ENCODE measurements around the gene UBTD2.

The UBTD2 gene

DNA sequence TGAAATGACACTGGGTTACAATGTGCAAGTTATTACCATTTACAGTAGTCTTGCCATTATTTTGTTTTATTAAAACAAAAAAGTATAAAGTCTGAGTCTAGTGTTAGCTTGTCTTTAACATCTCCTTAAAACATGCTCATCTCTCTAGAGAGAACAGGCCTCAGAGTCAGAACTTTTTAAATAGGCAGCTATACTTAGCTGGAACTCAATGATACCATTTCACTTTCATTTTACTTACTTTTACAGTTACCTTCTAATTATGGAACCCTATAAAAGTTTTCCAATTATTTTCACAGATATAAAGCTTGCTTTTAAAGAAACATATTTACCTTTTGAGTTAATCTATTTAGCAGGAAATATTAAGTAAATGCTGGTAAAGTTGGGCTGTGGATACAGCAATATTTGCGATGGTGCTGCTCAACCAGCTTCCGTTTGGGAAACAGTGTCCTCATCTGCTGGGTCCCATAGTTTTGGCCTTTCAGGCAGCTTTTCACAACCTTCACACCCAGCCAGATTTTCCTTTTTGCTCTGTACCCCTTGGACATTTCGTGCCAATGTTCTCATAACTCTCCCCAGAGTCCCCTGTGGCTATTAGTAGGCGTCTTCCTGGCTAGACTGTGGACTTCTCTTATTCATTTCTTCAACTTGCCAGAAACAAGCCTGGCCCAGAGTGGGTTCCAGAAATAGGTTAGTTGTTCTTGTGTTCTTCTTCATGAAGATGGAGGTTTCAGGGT lies 36.3 kb upstream of the UBTD2 start:
- Histone ChIP-seq H3K36me3 (replicated peaks) (no peaks in the 10 kb centered on the region), H3K27me3 (replicated peaks) (no peaks in the 10 kb centered on the region), H3K27ac (no peak overlapping the region), H3K4me3 (ENCODE audit: low read depth, low read length) (no peak overlapping the region)
- in situ Hi-C loops (cut with HindIII; ENCODE audit: low pct_ligation_motif_present, low sequenced_read_pairs) = no loop called here
- TF ChIP-seq CTCF (IDR thresholded peaks at IDR 0.05; ENCODE audit: low read depth, low read length, missing control alignments) = no peak
- no peak for DNase-seq

DNA sequence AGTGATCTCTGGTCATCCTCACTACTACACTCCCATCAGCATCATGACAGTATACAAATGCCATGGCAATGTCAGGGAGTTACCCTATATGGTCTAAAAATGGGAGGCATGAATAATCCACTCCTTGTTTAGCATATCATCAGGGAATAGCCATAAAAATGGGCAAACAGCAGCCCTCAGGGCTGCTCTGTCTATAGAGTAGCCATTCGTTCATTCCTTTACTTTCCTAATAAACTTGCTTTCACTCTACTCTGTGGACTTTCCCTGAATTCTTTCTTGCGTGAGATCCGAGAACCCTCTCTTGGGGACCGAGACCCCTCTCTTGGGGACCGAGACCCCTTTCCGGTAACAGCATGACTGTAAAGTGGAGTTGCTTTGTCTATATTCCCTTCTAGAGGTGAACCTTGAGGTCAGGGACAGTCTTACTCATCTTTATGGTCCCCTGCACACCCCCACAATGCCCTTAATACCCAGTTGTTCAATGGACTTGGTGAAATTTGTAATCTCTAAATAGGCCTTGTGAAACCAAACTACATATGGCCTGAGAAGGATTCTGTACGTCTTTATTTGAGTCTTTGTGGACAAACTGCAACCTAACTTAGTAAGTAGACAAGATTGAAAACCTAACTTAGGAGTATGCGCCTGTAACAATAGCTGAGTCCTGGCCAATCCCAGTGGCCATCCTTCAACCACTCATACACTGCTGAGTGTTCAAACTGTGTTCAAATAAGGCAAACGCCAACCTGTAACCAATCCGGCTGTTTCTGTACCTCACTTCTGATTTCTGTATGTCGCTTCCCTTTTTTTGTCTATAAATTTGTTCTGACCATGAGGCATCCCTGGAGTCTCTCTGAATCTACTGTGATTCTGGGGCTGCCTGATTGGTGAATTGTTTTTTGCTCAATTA lies 32.3 kb upstream of the UBTD2 start:
- TF ChIP-seq CTCF (IDR thresholded peaks at IDR 0.05; ENCODE audit: low read depth, low read length, missing control alignments) = no peak
- H3K4me3 ChIP-seq (ENCODE audit: low read depth, low read length) = no peak overlapping the region
- H3K27ac ChIP-seq = no peak overlapping the region
- H3K36me3 ChIP-seq (replicated peaks) = no peaks in the 10 kb centered on the region
- H3K27me3 ChIP-seq (replicated peaks) = no peaks in the 10 kb centered on the region
- DNase-seq = no peak
- in situ Hi-C loops (cut with HindIII; ENCODE audit: low pct_ligation_motif_present, low sequenced_read_pairs) = no loop called here

DNA sequence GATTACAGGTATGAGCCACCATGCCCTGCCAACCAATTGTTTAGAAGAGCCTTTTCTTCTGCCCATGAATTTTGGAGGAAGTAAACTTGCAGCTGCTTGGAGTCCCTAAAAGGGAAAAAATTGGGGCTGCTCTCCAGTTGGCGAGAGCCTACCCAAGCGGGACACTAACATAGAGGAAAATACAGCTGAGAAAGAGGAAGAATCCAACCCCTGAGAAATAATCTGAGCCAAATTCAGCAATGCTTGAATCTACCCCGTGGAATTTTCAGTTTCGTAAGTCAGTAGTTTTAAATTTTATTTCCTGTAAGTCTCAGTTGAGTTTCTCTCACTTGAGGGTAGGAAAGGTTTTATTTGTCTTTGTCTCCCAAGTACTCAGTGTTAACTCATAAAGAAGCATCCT lies 30.4 kb upstream of the UBTD2 start:
- Histone ChIP-seq H3K27me3 (replicated peaks) (no peaks in the 10 kb centered on the region), H3K4me3 (ENCODE audit: low read depth, low read length) (no peak overlapping the region), H3K36me3 (replicated peaks) (no peaks in the 10 kb centered on the region), H3K27ac (no peak overlapping the region)
- in situ Hi-C loops (cut with HindIII; ENCODE audit: low pct_ligation_motif_present, low sequenced_read_pairs) = no loop called here
- no peak for DNase-seq
- no peak for TF ChIP-seq CTCF (IDR thresholded peaks at IDR 0.05; ENCODE audit: low read depth, low read length, missing control alignments)

- DNase-seq = no peak
- Histone ChIP-seq H3K36me3 (replicated peaks) (no peaks in the 10 kb centered on the region), H3K4me3 (ENCODE audit: low read depth, low read length) (no peak overlapping the region), H3K27ac (no peak overlapping the region), H3K27me3 (replicated peaks) (no peaks in the 10 kb centered on the region)
- in situ Hi-C loops (cut with HindIII; ENCODE audit: low pct_ligation_motif_present, low sequenced_read_pairs) = no loop called here
- TF ChIP-seq CTCF (IDR thresholded peaks at IDR 0.05; ENCODE audit: low read depth, low read length, missing control alignments) = no peak
These were observed 28.7 kb upstream of the UBTD2 start for GRCh38 chr5:172312286-172312685.

- in situ Hi-C loops (cut with HindIII; ENCODE audit: low pct_ligation_motif_present, low sequenced_read_pairs) = no loop called here
- H3K27me3 ChIP-seq (replicated peaks) = no peaks in the 10 kb centered on the region
- no peaks in the 10 kb centered on the region for H3K36me3 ChIP-seq (replicated peaks)
- H3K27ac ChIP-seq = no peak overlapping the region
- no peak for TF ChIP-seq CTCF (IDR thresholded peaks at IDR 0.05; ENCODE audit: low read depth, low read length, missing control alignments)
- H3K4me3 ChIP-seq (ENCODE audit: low read depth, low read length) = no peak overlapping the region
- no peak for DNase-seq
These were observed 28.0 kb upstream of the UBTD2 start for GRCh38 chr5:172311605-172312004.
